ENCODE data around the gene TXNDC2.
"Not testable (repeated sequence)": the region's sequence is repeated elsewhere in the genome, so short reads cannot be mapped to it uniquely, and the experiment has no call there.

Gene TXNDC2

DNA sequence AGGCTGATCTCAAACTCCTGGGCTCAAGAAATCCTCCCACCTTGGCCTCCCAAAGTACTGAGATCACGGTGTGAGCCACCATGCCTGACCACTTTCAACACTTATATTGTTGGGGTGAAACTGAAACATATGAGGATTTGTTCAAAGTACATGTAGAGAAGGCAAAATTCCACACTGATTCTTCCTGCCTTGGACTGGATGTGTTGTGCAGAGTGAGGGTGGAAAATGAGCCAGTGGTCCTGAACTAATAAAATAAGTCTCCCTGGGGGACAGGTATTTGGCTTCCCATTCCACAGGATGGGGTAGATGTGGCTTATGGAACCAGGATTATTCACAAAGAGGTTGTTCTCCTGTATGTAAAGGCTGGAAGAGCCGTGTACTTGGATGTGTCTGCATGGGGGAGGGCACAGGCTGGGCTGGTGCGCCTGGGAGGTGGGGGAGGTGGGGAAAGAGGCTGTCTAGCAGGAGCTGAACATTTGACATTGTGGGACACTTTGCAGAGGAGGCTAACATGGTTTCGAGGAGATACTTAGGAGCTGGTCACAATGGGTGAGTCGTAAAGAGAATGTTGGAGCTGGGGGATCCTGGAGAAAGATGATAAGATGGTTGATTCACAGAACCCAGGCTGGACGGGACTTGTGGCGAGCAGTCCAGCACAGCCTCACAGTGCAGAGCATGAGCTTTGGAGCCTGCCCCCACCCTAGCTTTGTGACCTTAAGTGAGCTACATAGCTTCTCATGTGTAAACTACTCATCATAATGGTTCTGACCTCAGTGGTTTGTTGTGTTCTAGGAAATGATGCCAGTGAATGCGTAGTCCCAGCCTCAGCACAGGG lies at the start of gene TXNDC2:
TXNDC2 (plus strand) TSS at position 804 of the 835 bp plus-strand sequence. CDS start 708 bp downstream, outside the sequence.
- no peak for DNase-seq

GRCh38 chr18:9838144-9838877 lies 47.5 kb upstream of the TXNDC2 start:
- no peak for DNase-seq

- no peak for DNase-seq
These were observed 46.6 kb upstream of the TXNDC2 start for GRCh38 chr18:9839211-9839610.

DNA sequence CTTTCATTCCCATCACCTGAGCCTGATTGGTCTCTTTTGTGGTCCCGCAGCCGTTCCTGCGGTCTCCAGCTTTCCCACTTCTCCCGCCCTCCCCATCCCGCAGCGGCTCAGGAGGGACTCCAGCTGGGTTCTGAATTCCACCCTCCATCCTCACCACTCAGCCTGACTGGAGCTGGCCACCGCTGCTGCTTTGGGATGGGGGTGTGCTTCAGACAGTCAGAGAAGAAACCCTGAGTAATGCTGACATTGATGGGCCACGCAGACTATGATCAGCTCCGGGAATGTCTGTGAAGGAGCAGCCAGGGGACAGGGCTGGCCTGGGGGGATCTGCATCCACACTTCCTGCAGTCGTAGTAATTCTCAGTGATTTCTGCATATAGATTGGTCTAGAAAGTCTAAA lies 45.9 kb upstream of the TXNDC2 start:
- DNase-seq = no peak

DNA sequence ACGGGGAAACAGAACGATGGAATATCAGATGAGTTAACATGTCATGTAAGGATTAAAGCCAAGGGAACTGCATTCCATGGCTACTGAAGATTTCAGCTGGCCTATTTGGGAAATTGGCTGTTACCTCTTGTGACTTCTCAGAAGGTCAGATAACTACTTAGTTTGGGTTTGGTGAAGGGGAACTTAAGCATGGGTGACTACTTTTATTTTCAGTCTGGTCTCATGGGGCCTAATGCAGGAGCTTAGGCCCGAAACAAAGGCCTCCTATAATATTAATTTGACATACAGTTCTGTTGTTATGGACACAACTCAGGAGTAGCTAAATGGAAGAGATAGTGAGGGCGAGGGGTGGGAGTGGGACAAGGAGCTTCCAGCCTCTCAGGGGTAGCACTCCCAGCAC lies 44.0 kb upstream of the TXNDC2 start:
- DNase-seq = no peak

GRCh38 chr18:9842448-9842847 lies 43.3 kb upstream of the TXNDC2 start:
- DNase-seq = no peak

GRCh38 chr18:9845256-9845655 lies 40.5 kb upstream of the TXNDC2 start:
- DNase-seq = no peak

- no peak for DNase-seq
These were observed 39.4 kb upstream of the TXNDC2 start for GRCh38 chr18:9846162-9846925.

DNA sequence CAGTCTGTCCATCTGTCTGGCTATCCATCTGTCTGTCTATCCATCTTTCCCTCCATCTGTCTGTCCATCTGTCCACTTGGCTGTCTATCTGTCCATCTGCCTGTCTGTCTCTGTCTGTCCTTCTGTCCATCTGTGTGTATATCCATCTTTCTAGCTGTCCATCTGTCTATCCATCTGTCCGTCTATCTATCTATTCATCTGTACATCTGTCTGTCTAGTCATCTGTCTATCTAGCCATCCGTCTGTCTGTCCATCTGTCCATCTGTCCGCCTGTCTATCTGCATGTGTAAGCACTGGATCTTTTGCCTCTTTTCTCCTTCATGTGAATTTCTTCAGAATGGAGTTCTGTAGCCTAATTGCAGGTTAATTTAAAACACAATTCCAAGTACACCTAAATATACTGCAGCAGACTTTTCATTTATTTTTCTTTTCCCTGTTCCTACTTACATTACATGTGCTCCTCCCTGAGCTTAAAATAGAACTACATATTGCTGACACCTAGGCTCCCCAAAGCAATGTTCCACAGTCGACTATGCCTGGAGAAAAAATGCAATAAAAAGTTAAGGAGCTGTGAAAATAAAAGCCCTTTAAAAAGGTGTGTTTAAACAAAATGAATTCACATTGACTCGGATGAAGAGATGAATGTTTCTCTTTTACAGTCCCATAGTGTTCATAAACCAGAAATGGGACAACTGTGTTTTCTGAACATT lies 37.4 kb upstream of the TXNDC2 start:
- no peak for DNase-seq

DNA sequence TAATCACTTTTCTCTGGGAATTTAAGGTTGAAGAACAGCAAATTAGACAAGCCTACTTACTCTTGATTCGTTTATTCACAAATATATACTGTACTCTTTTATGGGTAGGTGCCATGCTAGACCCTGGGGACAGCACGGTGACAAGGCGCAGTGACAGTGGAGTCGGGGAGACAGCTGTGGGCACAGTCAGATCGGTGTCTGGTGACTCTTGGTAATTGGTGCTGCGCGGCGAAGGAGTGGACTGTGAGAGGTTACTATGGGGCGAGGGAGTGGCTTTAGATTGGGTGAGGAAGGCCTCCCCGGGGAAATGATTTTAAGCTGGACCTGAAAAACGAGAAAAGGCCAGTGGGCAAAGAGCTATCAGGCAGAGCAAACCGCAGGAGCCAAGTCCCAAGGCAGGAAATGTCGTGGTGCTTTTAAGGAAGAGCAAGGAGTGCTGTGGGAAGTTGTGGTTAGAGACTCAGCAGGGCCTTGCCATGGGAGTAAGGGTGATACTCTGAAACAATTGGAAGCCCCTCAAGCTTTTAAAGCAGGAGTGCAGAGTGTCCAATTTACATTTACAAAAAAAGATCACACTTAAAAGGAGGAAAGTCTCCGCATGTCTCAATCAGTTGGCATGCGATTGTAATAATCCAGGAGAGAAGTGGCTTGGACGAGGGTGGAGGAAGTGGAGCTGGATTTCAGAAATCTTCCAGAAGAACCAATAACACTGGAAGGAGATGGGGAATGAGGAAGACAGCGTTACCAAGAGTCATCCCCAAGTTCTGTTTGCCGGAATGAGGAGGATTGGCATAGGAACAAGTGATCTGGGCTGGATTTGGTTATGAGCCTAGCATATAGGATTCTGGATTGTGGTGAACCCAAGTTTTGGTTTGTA lies 36.1 kb upstream of the TXNDC2 start:
- no peak for DNase-seq

DNA sequence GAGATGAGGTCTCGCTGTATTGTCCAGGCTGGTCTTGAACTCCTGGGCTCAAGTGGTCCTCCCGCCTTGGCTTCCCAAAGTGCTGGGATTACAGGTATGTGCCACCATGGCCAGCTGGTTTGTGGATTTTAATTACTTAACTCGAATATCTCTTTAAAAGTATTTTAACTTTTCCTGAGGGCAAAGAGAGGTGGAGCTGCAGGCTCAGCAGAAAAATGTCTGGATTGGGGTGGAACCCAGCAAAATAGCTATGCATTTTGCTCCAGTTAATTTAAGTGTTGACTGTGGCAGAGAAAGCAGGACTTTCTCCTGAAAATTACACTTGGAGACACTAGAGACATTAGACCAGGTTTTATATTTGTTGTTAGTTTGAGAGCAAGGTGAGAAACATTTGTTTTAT lies 35.5 kb upstream of the TXNDC2 start:
- DNase-seq = no peak

DNA sequence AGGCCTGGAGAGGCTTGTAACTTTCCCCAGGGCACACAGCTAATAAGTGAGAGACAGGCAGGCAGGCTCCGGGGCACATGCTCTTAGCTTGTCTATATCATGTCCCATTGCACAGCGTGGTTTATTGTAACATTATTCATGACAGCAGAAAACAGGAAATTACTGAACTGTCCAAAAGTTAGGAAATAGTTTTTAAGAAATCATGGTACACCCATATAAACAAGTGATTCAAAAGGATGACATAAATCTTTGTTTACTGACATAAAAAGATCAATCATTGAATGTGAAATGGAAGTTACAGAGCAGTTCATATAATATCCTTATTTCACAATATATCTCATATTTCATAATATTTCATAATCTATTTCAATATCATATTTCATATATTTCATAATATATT lies 34.3 kb upstream of the TXNDC2 start:
- DNase-seq = peak; percentile 64

DNA sequence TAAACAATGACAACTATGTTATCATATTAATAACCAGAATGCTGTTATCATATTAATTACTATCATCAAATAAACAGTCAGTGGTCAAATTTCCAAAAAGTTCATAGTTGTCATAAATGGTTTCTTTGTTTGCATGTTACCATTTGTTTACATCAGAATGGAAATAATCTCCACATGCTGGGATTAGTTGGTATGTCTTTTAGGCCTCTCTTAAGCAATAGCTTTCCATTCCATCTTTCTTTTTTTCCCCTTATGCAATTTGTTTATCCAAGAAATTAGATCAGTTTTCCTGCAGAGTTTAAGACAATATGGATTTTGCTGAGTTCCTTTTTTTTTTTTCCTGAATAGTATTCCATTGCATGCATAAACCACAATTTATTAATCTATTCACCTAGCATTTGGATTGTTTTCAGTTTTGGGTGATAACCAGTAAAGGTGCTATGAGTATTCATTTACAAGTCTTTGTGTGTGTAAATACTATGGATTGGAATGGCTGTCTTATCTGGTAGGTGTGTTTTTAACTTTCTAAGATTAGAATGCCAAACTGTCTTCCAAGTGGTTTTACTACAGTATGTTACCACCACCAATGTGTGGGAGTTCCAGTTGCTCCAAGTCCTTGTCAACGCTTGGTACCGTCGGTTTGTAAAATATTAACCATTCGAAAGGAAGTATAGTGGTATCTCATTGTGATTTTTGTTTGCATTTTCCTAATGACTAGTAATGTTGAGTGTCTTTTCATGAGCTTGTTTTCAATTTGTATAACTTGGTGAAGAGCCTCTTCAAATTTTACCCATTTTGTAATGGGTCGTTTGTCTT lies 33.3 kb upstream of the TXNDC2 start:
- DNase-seq = peak; percentile 36

- peak; percentile 45 for DNase-seq
These were observed 30.7 kb upstream of the TXNDC2 start for GRCh38 chr18:9854801-9855676.

GRCh38 chr18:9855681-9856080 lies 30.1 kb upstream of the TXNDC2 start:
- no peak for DNase-seq

- no peak for DNase-seq
These were observed 29.7 kb upstream of the TXNDC2 start for GRCh38 chr18:9856092-9856491.

- DNase-seq = not testable (repeated sequence)
These were observed 28.2 kb upstream of the TXNDC2 start for GRCh38 chr18:9857479-9857998.

- no peak for DNase-seq
These were observed 27.1 kb upstream of the TXNDC2 start for GRCh38 chr18:9858642-9859041.

- DNase-seq = no peak
These were observed 26.5 kb upstream of the TXNDC2 start for GRCh38 chr18:9859232-9859631.

GRCh38 chr18:9860682-9861081 lies 25.1 kb upstream of the TXNDC2 start:
- no peak for DNase-seq

All from HCEC 1CT (cell line).